Coronary artery (tissue), 2 donors: ENCODE results near the gene ERP44.

Experiments
- DNase-seq: peaks from one replicate; pipeline ENCODE4 v3.0.0-alpha.2; 2017; ENCODE audit warnings: low spot score
- H3K27ac ChIP-seq, 2 donors: fragments of 200-600 bp; sonication (generic); one replicate each; pipeline ENCODE4 v1.5.1; 2016 to 2019
- H3K4me3 ChIP-seq: fragments of 200-600 bp; sonication (generic); 2 replicates; pipeline ENCODE4 v1.5.1; 2016; ENCODE audit warnings: mild to moderate bottlenecking, moderate library complexity
- CTCF ChIP-seq: fragments of 200-600 bp; sonication (generic); IDR thresholded peaks from one replicate; pipeline ENCODE4 v1.5.1; 2019; ENCODE audit warnings: antibody characterized with exemption

ERP44 gene

GRCh38 chr9:100021931-100022330 is 76.9 kb downstream of the ERP44 start:
- no peak overlapping the region for H3K27ac ChIP-seq
- TF ChIP-seq CTCF, result no peak
- no peak for DNase-seq

GRCh38 chr9:100020121-100020795 is 78.5 kb downstream of the ERP44 start:
- TF ChIP-seq CTCF, result no peak
- no peak overlapping the region for H3K27ac ChIP-seq
- no peak for DNase-seq
- no peak overlapping the region for H3K4me3 ChIP-seq

More at GRCh38 chr9:100021931-100022330, 76.9 kb downstream of the ERP44 start:
- no peak overlapping the region for H3K4me3 ChIP-seq

- Histone ChIP-seq H3K27ac (no peak overlapping the region), H3K4me3 (no peak overlapping the region)
- TF ChIP-seq CTCF, result no peak
- no peak for DNase-seq
Observed at GRCh38 chr9:100019541-100019940, 79.3 kb downstream of the ERP44 start.

GRCh38 chr9:100014846-100015245 is 84.0 kb downstream of the ERP44 start:
- no peak for TF ChIP-seq CTCF
- no peak for DNase-seq
- H3K4me3 ChIP-seq, result no peak overlapping the region
- no peak overlapping the region for H3K27ac ChIP-seq

- Histone ChIP-seq H3K27ac (no peak overlapping the region), H3K4me3 (no peak overlapping the region)
- DNase-seq, result no peak
- no peak for TF ChIP-seq CTCF
Observed at GRCh38 chr9:100013573-100013972, 85.2 kb downstream of the ERP44 start.

GRCh38 chr9:100012279-100012678 is 86.5 kb downstream of the ERP44 start:
- H3K4me3 ChIP-seq, result no peak overlapping the region
- no peak overlapping the region for H3K27ac ChIP-seq
- TF ChIP-seq CTCF, result no peak
- DNase-seq, result no peak

GRCh38 chr9:100011062-100011681 is 87.6 kb downstream of the ERP44 start:
- DNase-seq, result no peak
- no peak overlapping the region for H3K27ac ChIP-seq
- TF ChIP-seq CTCF, result no peak
- H3K4me3 ChIP-seq, result no peak overlapping the region
